Naive B cell (primary cell): ENCODE results near the gene GATM. TPM values are rescaled to one million over a fixed set of nuclear protein-coding genes. Genes with fewer than 3 reads are reported as not detected.
A peak's percentile ranks its signal among the peaks of the same experiment; 100 is the strongest.
"Not testable (repeated sequence)": the region's sequence is repeated elsewhere in the genome, so short reads cannot be mapped to it uniquely, and the experiment has no call there.

ENCODE experiments used
- ATAC-seq, 2 donors: fragments of 150-1000 bp; cut with Tn5 transposase; 2 replicates each; pipeline ENCODE4 v1.10.0; 2021; ENCODE audit warnings: low read depth in 2 of 2, mild to moderate bottlenecking in 2 of 2, moderate library complexity in 2 of 2
- DNase-seq: peaks from one replicate; pipeline ENCODE4 v3.0.0; 2022
- H3K27ac Mint-ChIP-seq, 6 donors: one replicate each; pipeline ENCODE4 v1.8.0; 2020 to 2022; ENCODE audit warnings: mild to moderate bottlenecking in 6 of 6, mixed read lengths in 6 of 6, moderate library complexity in 5 of 6, inconsistent platforms in 2 of 6
- H3K27me3 Mint-ChIP-seq, 3 donors: one replicate each; pipeline ENCODE4 v1.8.0; 2021 to 2022; ENCODE audit warnings: mixed read lengths in 3 of 3, mild to moderate bottlenecking in 1 of 3
- H3K36me3 Mint-ChIP-seq, 2 donors: one replicate each; pipeline ENCODE4 v1.8.0; 2020 to 2022; ENCODE audit warnings: mixed read lengths in 2 of 2, inconsistent platforms in 1 of 2, mild to moderate bottlenecking in 1 of 2
- H3K4me1 Mint-ChIP-seq, 3 donors: one replicate each; pipeline ENCODE4 v1.8.0; 2020 to 2022; ENCODE audit warnings: mixed read lengths in 3 of 3, inconsistent platforms in 1 of 3, mild to moderate bottlenecking in 1 of 3, moderate library complexity in 1 of 3
- H3K4me3 Mint-ChIP-seq, 8 donors: one replicate each; pipeline ENCODE4 v1.8.0; 2020 to 2022; ENCODE audit warnings: mild to moderate bottlenecking in 8 of 8, mixed read lengths in 8 of 8, moderate library complexity in 8 of 8, inconsistent platforms in 2 of 8
- H3K9me3 Mint-ChIP-seq, 7 donors: one replicate each; pipeline ENCODE4 v1.8.0; 2020 to 2022; ENCODE audit warnings: mixed read lengths in 7 of 7, mild to moderate bottlenecking in 5 of 7, inconsistent platforms in 2 of 7, moderate library complexity in 1 of 7
- polyA plus RNA-seq, 6 donors: library from polyadenylated mRNA; unstranded; fragments of 300-500 nt; fragmentation: Illumina TruSeq; gene quantifications; one replicate each; pipeline ENCODE4 v1.2.3, GENCODE V29; 2021; ENCODE audit warnings: low read depth in 6 of 6

Gene GATM
- polyA plus RNA-seq, 6 donors from 2014 or later: 1.9 to 26.7 (median 12.0) TPM

DNA sequence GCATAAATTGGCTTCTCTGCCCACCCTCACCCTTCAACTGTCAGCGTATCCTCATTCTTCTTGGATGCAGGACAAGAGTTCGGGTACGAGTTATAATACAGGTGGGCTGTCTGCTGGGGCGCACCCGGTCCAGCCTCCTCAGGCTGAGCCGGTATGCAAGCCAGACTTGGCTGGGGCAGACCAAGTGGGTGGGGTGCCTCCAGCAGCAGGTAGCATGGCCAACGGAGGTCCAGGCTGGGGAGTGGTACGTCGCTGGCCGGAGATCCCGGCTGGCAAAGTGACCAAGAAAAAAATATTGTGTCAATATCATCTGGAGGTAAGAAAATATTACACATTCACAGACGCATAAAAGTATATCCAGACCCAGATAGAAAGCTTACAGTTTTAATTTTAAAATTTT, 45.6 kb downstream of the GATM start:
- ATAC-seq: no peak
- DNase-seq: no peak
- Mint-ChIP-seq H3K9me3 (no peaks in the 10 kb centered on the region), H3K27ac (peak overlapping the region in 1 of 6 donors; percentile 62), H3K36me3 (no peaks in the 10 kb centered on the region), H3K4me3 (no peak overlapping the region), H3K4me1 (no peaks in the 10 kb centered on the region), H3K27me3 (peaks cover 14 to 31% (median 21%) of the 10 kb centered on the region in 3 donors)

DNA sequence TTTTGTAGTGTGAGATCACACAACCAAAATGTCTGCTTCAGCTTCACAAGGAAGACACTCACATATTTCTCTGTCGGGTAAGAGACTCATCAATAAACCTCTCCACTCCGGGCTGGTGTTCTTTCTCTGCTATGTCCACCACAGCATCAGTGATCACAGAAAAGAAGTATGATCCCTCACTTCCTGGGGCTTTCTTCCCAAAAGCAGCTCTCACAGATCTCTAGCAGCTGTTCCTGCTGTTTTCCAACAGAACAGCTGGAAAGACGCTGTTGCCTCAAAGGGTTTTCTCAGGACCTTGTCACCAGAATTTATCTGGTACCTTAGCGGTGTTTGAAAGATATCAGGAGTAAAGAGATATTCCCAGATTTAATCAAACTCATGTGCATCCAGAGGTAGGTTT, 46.4 kb downstream of the GATM start:
- DNase-seq (no peak), ATAC-seq (no peak)
- Mint-ChIP-seq H3K27me3 (peaks cover 19 to 38% (median 28%) of the 10 kb centered on the region in 3 donors), H3K27ac (no peak overlapping the region), H3K4me1 (no peaks in the 10 kb centered on the region), H3K9me3 (no peaks in the 10 kb centered on the region), H3K36me3 (no peaks in the 10 kb centered on the region), H3K4me3 (no peak overlapping the region)

DNA sequence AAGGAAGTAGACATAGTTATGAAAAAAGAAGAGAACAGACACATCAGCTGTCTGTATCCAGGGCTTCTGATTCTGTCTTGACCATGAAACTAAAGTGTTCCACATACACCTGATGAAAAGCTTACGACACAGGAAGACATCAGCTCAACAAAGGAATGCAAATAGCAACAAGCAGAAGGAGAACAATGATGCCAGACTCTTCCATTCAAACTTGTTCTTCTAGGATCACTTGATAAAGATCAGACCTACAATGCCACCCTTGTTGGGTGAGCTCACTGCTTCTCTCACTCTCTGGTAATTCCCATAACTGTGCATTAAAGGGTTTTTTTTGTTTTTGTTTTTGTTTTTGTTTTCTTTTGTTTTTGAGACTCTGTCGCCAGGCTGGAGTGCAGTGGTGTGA, 49.7 kb downstream of the GATM start:
- DNase-seq (no peak), ATAC-seq (no peak)
- H3K27me3 Mint-ChIP-seq: peaks cover 29 to 59% (median 50%) of the 10 kb centered on the region in 3 donors
- no peaks in the 10 kb centered on the region for H3K4me1 Mint-ChIP-seq
- H3K9me3 Mint-ChIP-seq: no peaks in the 10 kb centered on the region
- H3K27ac Mint-ChIP-seq: no peak overlapping the region
- no peaks in the 10 kb centered on the region for H3K36me3 Mint-ChIP-seq
- H3K4me3 Mint-ChIP-seq: no peak overlapping the region

DNA sequence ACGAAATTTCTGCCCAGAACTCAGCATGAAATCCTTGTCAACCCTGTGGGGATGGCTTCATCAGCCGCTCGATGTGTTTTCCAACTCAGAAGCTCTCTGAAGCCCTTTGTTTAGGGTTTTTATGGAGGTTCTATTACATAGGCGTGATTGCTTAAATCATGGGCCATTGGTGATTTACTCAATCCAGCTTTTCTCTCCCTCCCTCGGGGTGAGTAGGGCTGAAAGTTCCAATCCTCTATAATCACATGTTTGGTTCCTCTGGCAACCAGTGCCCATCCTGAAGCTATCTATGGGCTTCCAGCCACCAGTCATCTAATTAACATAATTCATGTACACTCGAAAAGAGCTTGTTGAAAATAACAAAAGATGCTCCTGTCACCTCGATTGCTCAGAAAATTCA, 51.6 kb downstream of the GATM start:
- DNase-seq (no peak), ATAC-seq (no peak)
- H3K27me3 Mint-ChIP-seq: peaks cover 24 to 54% (median 45%) of the 10 kb centered on the region in 3 donors
- H3K36me3 Mint-ChIP-seq: no peaks in the 10 kb centered on the region
- H3K4me1 Mint-ChIP-seq: no peaks in the 10 kb centered on the region
- no peak overlapping the region for H3K4me3 Mint-ChIP-seq
- H3K9me3 Mint-ChIP-seq: no peaks in the 10 kb centered on the region
- H3K27ac Mint-ChIP-seq: no peak overlapping the region

DNA sequence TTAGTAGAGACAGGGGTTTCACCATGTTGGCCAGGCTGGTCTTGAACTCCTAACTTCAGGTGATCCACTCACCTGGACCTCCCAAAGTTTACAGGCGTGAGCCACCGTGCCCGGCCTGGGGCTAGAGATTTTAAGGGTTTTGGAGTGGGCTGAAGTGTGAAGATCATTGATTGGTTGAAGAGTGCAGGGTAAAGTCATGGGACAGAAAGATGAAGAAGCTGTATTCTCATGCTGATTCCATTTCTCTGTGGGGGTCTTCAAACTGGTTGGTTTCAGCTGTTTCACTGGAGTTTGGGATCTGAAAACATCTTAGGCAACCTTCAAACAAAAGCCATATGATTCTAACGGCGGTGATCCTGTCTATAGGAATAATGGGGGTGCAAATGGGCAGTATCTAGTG, 52.1 kb downstream of the GATM start:
- Mint-ChIP-seq H3K9me3 (no peaks in the 10 kb centered on the region), H3K36me3 (no peaks in the 10 kb centered on the region)

DNA sequence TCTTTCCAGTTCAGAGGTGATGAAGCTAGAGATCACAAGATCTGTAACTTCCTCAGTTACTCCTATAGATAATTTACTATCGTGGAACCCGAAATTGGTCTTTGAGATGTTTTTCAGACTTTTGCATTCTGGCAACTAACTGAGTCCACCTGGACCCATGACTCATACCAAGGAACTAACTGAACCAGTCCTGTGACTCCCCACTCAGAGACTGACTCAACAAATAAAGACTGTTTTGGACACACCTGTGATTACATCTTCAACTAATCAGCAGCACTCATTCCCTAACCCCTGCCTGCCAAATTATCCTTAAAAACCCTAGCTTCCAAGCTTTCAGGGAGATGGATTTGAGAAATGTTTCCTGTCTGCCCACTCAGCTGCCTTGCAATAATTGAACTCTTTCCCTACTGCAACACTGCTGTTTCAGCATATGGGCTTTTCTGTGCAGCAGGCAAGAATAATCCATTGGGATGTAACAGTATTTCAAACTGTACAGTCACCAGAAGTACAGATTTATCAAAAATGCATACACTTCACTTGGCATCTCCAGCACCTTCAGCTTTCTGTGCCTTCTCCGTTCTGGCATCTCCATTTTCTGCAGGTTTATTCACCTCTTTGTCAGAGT, 57.7 kb downstream of the GATM start:
- no peak overlapping the region for H3K4me3 Mint-ChIP-seq
- no peak for ATAC-seq
- no peaks in the 10 kb centered on the region for H3K36me3 Mint-ChIP-seq
- peaks cover 0 to 3% (median 0%) of the 10 kb centered on the region in 7 donors for H3K9me3 Mint-ChIP-seq
- peaks cover 7 to 46% (median 42%) of the 10 kb centered on the region in 3 donors for H3K27me3 Mint-ChIP-seq
- no peaks in the 10 kb centered on the region for H3K4me1 Mint-ChIP-seq
- no peak for DNase-seq
- no peak overlapping the region for H3K27ac Mint-ChIP-seq

More for the DNA sequence above, 52.1 kb downstream of the GATM start:
- Mint-ChIP-seq H3K27ac (no peak overlapping the region), H3K27me3 (peaks cover 24 to 54% (median 46%) of the 10 kb centered on the region in 3 donors), H3K4me3 (no peak overlapping the region), H3K4me1 (no peaks in the 10 kb centered on the region)
- ATAC-seq (no peak), DNase-seq (no peak)

DNA sequence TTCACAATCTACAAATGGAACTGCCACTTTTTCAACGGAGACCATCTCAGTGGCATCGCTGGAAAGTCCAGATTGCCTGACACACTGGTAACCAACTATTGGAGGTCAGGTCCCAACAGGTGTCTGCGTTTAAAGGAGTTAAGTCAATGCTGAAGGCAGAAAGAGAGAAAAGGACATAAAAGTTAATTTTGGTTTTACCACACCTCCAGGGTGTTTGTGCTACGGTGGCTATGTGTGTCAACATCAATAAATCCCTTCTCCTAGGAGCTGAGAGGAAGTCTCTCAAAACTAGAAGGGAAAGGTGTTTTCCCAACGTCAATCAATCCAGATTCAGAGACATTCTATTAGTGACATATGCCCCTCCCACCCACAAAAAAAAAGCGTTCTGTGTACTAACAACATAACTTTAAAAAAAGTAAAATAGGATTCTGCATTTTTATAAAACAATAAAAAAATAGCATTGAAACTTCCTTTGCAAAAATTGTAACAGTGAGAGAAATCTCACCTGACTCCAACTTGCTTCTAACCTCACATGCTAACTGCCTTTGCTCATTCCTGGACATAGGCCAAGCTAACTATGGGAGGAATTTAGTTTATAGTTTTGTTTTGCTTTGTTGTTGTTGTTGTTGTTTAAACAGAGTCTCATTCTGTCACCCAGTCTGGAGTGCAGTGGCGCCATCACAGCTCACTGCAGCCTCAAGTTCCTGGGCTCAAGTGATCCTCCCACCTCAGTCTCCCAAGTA, 58.7 kb downstream of the GATM start:
- H3K4me1 Mint-ChIP-seq: no peaks in the 10 kb centered on the region
- H3K9me3 Mint-ChIP-seq: peaks cover 0 to 3% (median 0%) of the 10 kb centered on the region in 7 donors
- H3K27me3 Mint-ChIP-seq: peaks cover 8 to 50% (median 32%) of the 10 kb centered on the region in 3 donors
- H3K4me3 Mint-ChIP-seq: no peak overlapping the region
- H3K27ac Mint-ChIP-seq: no peak overlapping the region
- ATAC-seq (no peak), DNase-seq (no peak)
- H3K36me3 Mint-ChIP-seq: no peaks in the 10 kb centered on the region

DNA sequence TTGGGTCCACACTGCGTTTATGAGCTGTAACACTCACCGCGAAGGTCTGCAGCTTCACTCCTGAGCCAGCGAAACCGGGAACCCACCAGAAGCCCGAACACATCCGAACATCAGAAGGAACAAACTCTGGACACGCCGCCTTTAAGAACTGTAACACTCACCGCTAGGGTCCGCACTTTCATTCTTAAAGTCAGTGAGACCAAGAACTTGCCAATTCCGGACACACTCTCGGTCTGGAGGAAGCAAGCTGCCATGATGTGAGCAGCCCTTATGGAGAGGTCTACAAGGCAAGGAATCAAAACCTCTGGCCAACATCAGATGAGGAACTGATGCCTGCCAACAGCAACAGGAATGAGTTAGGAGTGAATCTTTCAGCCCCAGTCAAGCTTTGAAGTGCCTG, 63.4 kb downstream of the GATM start:
- no peaks in the 10 kb centered on the region for H3K4me1 Mint-ChIP-seq
- H3K27me3 Mint-ChIP-seq: peaks cover 12 to 46% (median 33%) of the 10 kb centered on the region in 3 donors
- ATAC-seq (no peak), DNase-seq (no peak)
- peaks cover 0 to 13% (median 0%) of the 10 kb centered on the region in 7 donors for H3K9me3 Mint-ChIP-seq
- H3K27ac Mint-ChIP-seq: peak overlapping the region in 1 of 6 donors; percentile 70
- peak overlapping the region in 2 of 8 donors; percentile 47 to 53 for H3K4me3 Mint-ChIP-seq
- H3K36me3 Mint-ChIP-seq: no peaks in the 10 kb centered on the region

DNA sequence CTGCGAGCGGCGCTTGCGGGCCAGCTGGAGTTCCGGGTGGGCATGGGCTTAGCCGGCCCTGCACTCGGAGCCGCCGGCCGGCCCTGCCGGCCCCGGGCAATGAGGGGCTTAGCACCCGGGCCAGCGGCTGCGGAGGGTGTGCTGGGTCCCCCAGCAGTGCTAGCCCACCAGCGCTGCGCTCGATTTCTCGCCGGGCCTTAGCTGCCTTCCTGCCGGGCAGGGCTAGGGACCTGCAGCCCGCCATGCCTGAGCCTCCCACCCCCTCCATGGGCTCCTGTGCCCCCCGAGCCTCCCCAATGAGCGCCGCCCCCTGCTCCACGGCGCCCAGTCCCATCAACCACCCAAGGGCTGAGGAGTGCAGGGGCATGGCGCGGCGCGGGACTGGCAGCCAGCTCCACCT, 64.2 kb downstream of the GATM start:
- not testable (repeated sequence) for H3K27ac Mint-ChIP-seq, H3K4me3 Mint-ChIP-seq, DNase-seq, H3K4me1 Mint-ChIP-seq, H3K36me3 Mint-ChIP-seq, ATAC-seq
- Mint-ChIP-seq H3K27me3 (peaks cover 12 to 49% (median 38%) of the 10 kb centered on the region in 3 donors), H3K9me3 (peaks cover 0 to 13% (median 0%) of the 10 kb centered on the region in 7 donors)

Other genes starting within 250 kb of the GATM start
- not detected for gene DUOXA1, start 248.7 kb downstream of the GATM start, polyA plus RNA-seq
- 1 to 10 TPM in 3 of 6 donors, under 1 TPM in 3; 0.29 to 4.2 (median 1.3) TPM for gene DUOX1, start 248.6 kb downstream of the GATM start, polyA plus RNA-seq
- gene SHF, start 190.6 kb downstream of the GATM start, polyA plus RNA-seq: 1 to 10 TPM in 4 of 6 donors, under 1 TPM in 2; 0.77 to 3.2 (median 1.8) TPM
- not detected for gene SLC28A2, start 126.3 kb downstream of the GATM start, polyA plus RNA-seq
- 10 to 100 TPM in 5 of 6 donors, 1 to 10 TPM in 1; 9.3 to 16.8 (median 12.4) TPM for gene SLC30A4, start 144.2 kb upstream of the GATM start, polyA plus RNA-seq
- 100 to 1,000 TPM in 1 of 6 donors, 10 to 100 TPM in 5; 57.1 to 119 (median 93.5) TPM for gene BLOC1S6, start 208.8 kb upstream of the GATM start, polyA plus RNA-seq